ENCODE measurements around the gene EOGT.

The EOGT gene

DNA sequence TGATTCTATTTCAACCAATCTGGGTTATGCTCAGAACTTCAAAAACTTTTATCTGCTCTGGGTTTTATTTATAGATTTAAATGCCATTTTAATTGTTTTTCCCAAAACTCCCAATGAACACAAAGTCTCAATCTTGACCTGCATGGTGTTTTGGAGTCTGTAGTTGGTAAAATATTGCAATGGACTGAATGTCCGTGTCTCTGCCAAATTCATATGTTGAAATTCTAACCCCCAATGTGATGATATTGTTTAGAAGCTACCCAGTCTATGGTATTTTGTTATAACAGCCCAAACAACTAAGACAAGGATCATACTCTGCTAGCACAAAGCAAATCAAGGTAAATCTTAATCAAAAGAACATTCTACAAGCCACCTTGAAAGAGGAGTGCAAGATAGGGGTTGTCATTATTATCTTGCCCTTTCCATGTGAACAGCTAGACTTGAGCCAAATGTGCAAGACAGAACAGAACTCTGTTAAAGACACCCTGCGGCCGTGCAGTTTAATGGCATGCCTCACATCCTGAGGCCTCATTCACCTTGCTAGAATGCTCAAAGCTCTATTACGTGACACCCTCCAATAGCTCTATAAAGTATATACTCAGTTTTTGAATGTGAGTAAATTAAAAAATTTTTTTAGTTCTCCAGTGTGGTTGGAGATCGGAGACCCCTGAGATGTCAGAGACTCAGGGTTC, 7.5 kb downstream of the EOGT start:
- no peak overlapping the region for H3K23ac ChIP-seq (ENCODE audit: low read length)
- no peak overlapping the region for H3K4ac ChIP-seq (ENCODE audit: low read depth, low read length)
- no peak overlapping the region for H2AK5ac ChIP-seq (ENCODE audit: low read length)
- H3K18ac ChIP-seq (ENCODE audit: low read length): no peak overlapping the region
- no peak overlapping the region for H3K4me3 ChIP-seq (ENCODE audit: low read length)
- no peaks in the 10 kb centered on the region for H3K79me2 ChIP-seq (ENCODE audit: control insufficient read depth, insufficient read depth, low read length)
- no peaks in the 10 kb centered on the region for H3K27me3 ChIP-seq (ENCODE audit: insufficient read depth, low read length, poor library complexity)
- H2BK5ac ChIP-seq (ENCODE audit: low read length): no peak overlapping the region
- no peaks in the 10 kb centered on the region for H3K79me1 ChIP-seq (ENCODE audit: low read length)
- no peak overlapping the region for H4K8ac ChIP-seq (ENCODE audit: low read depth, low read length)
- H4K5ac ChIP-seq (ENCODE audit: low read length): no peak overlapping the region
- WGBS (ENCODE audit: extremely low coverage, insufficient coverage, low lambda C conversion rate): no CpG with 5 or more reads among the region's 5 CpGs
- H3K9ac ChIP-seq (ENCODE audit: low read length): no peak overlapping the region
- H2BK120ac ChIP-seq (ENCODE audit: low read depth, low read length): no peak overlapping the region
- no peak overlapping the region for H3K4me2 ChIP-seq (ENCODE audit: low read length)
- H2BK15ac ChIP-seq (replicated peaks; ENCODE audit: low read depth): no peak overlapping the region
- no peak overlapping the region for H3K27ac ChIP-seq (ENCODE audit: low read depth, low read length)
- peaks cover 8% of the 10 kb centered on the region for H3K4me1 ChIP-seq (ENCODE audit: control insufficient read depth, low read depth, low read length)
- H3K36me3 ChIP-seq (ENCODE audit: control insufficient read depth, insufficient read depth, low read length): no peaks in the 10 kb centered on the region
- no peak overlapping the region for H3K56ac ChIP-seq (ENCODE audit: low read length)
- no peak for DNase-seq

DNA sequence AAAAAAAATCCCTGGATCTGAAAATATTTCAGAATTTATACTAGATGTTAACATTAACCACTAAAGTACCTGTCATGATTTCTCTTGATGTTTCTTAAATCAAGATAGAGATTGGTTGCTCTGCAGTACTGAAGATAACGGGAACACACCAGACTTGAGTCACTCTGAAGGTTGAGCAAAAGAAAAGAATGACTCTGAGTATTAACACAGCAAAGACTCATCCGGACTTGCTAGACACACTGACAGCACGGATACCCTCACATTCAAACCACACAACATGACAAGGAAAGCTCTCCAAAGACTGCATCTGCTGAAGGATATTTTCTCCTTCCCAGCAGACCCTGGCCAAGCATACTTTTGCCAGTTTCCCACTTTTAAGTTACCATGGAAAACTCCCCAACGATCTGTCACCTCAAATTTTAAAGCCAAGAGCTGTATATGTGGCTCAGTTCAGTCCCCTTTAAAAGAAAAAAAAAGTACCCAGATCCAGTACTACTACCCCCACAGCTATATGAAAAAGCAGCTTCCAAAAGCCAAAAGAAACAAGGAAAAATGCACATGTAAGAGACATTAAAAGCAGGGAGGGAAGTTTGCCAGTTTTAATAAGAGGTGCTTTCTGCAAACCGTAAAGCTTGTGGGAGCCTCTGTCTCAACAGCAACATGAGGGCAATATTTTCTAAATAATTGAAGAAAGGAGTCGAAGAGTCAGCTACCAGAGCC, 8.3 kb downstream of the EOGT start:
- H3K4me1 ChIP-seq (ENCODE audit: control insufficient read depth, low read depth, low read length): peaks cover 5% of the 10 kb centered on the region
- no peak overlapping the region for H3K4me3 ChIP-seq (ENCODE audit: low read length)
- no CpG with 5 or more reads among the region's 6 CpGs for WGBS (ENCODE audit: extremely low coverage, insufficient coverage, low lambda C conversion rate)
- no peak overlapping the region for H2BK15ac ChIP-seq (replicated peaks; ENCODE audit: low read depth)
- DNase-seq: no peak
- H4K8ac ChIP-seq (ENCODE audit: low read depth, low read length): no peak overlapping the region
- H2BK5ac ChIP-seq (ENCODE audit: low read length): no peak overlapping the region
- no peaks in the 10 kb centered on the region for H3K36me3 ChIP-seq (ENCODE audit: control insufficient read depth, insufficient read depth, low read length)
- H3K27me3 ChIP-seq (ENCODE audit: insufficient read depth, low read length, poor library complexity): no peaks in the 10 kb centered on the region
- no peak overlapping the region for H3K56ac ChIP-seq (ENCODE audit: low read length)
- no peak overlapping the region for H4K5ac ChIP-seq (ENCODE audit: low read length)
- no peak overlapping the region for H3K9ac ChIP-seq (ENCODE audit: low read length)
- no peak overlapping the region for H3K4ac ChIP-seq (ENCODE audit: low read depth, low read length)
- H2BK120ac ChIP-seq (ENCODE audit: low read depth, low read length): no peak overlapping the region
- H3K4me2 ChIP-seq (ENCODE audit: low read length): no peak overlapping the region
- H3K79me1 ChIP-seq (ENCODE audit: low read length): no peaks in the 10 kb centered on the region
- H2AK5ac ChIP-seq (ENCODE audit: low read length): no peak overlapping the region
- peak overlapping the region; percentile 85 for H3K18ac ChIP-seq (ENCODE audit: low read length)
- H3K23ac ChIP-seq (ENCODE audit: low read length): no peak overlapping the region
- H3K79me2 ChIP-seq (ENCODE audit: control insufficient read depth, insufficient read depth, low read length): no peaks in the 10 kb centered on the region
- no peak overlapping the region for H3K27ac ChIP-seq (ENCODE audit: low read depth, low read length)

DNA sequence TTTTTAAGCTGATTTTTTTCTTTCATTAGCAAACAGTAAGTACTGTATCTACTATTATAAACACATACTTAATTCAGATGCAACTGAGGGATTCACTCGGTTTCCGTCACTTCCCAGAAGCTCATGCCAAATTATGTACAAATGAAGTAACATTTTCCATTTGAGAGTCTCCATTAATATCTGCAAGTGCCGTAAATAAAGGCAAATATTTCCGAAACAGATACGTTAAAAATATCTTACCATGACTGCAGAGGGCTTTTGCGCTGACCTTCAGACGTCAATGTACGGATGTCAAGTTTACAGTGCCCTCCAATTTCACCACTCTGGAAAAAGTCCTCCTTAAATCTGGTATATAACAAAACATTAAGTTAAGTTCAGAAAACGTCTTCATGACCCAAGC, 9.3 kb downstream of the EOGT start:
- DNase-seq: no peak
- Histone ChIP-seq H3K23ac (ENCODE audit: low read length) (no peak overlapping the region), H2BK120ac (ENCODE audit: low read depth, low read length) (no peak overlapping the region), H3K79me2 (ENCODE audit: control insufficient read depth, insufficient read depth, low read length) (no peaks in the 10 kb centered on the region), H3K4me2 (ENCODE audit: low read length) (no peak overlapping the region), H3K36me3 (ENCODE audit: control insufficient read depth, insufficient read depth, low read length) (no peaks in the 10 kb centered on the region), H4K8ac (ENCODE audit: low read depth, low read length) (no peak overlapping the region), H3K18ac (ENCODE audit: low read length) (no peak overlapping the region), H2AK5ac (ENCODE audit: low read length) (no peak overlapping the region), H3K4me1 (ENCODE audit: control insufficient read depth, low read depth, low read length) (peaks cover 3% of the 10 kb centered on the region), H3K56ac (ENCODE audit: low read length) (no peak overlapping the region), H2BK5ac (ENCODE audit: low read length) (no peak overlapping the region), H3K4me3 (ENCODE audit: low read length) (no peak overlapping the region), H3K4ac (ENCODE audit: low read depth, low read length) (no peak overlapping the region), H3K27ac (ENCODE audit: low read depth, low read length) (no peak overlapping the region), H4K5ac (ENCODE audit: low read length) (no peak overlapping the region), H2BK15ac (replicated peaks; ENCODE audit: low read depth) (no peak overlapping the region), H3K9ac (ENCODE audit: low read length) (no peak overlapping the region), H3K27me3 (ENCODE audit: insufficient read depth, low read length, poor library complexity) (no peaks in the 10 kb centered on the region), H3K79me1 (ENCODE audit: low read length) (no peaks in the 10 kb centered on the region)
- WGBS (ENCODE audit: extremely low coverage, insufficient coverage, low lambda C conversion rate): no CpG with 5 or more reads among the region's 9 CpGs

DNA sequence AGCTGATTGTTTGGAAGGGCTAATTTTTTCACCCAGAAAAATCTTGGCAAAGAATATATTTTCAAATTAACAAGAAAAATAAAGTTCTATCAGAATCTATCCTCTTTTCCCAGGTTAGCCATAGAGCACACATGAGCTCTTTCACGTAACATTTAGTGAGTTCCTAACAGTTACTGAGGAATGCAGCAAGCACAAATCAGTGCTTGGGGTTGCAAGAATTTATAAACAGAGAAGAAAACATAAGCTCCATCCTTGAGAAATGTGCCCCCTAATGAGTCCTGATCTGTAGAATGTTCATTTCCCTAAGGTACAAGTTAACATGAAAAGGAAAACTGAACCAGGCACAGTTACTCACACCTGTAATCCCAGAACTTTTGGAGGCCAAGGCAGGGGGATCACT, 13.9 kb downstream of the EOGT start:
- H3K4me3 ChIP-seq (ENCODE audit: low read length): no peak overlapping the region
- no peak overlapping the region for H2BK15ac ChIP-seq (replicated peaks; ENCODE audit: low read depth)
- H2BK5ac ChIP-seq (ENCODE audit: low read length): no peak overlapping the region
- no peak overlapping the region for H4K8ac ChIP-seq (ENCODE audit: low read depth, low read length)
- peaks cover 8% of the 10 kb centered on the region for H3K36me3 ChIP-seq (ENCODE audit: control insufficient read depth, insufficient read depth, low read length)
- H4K5ac ChIP-seq (ENCODE audit: low read length): no peak overlapping the region
- no peak overlapping the region for H3K9ac ChIP-seq (ENCODE audit: low read length)
- no peak overlapping the region for H3K4me2 ChIP-seq (ENCODE audit: low read length)
- no peak overlapping the region for H2AK5ac ChIP-seq (ENCODE audit: low read length)
- no peak overlapping the region for H3K4ac ChIP-seq (ENCODE audit: low read depth, low read length)
- H3K79me2 ChIP-seq (ENCODE audit: control insufficient read depth, insufficient read depth, low read length): no peaks in the 10 kb centered on the region
- no CpG with 5 or more reads among the region's 1 CpG for WGBS (ENCODE audit: extremely low coverage, insufficient coverage, low lambda C conversion rate)
- H3K4me1 ChIP-seq (ENCODE audit: control insufficient read depth, low read depth, low read length): no peaks in the 10 kb centered on the region
- no peak overlapping the region for H3K18ac ChIP-seq (ENCODE audit: low read length)
- H3K27ac ChIP-seq (ENCODE audit: low read depth, low read length): no peak overlapping the region
- DNase-seq: no peak
- H3K27me3 ChIP-seq (ENCODE audit: insufficient read depth, low read length, poor library complexity): no peaks in the 10 kb centered on the region
- no peaks in the 10 kb centered on the region for H3K79me1 ChIP-seq (ENCODE audit: low read length)
- H3K56ac ChIP-seq (ENCODE audit: low read length): no peak overlapping the region
- no peak overlapping the region for H3K23ac ChIP-seq (ENCODE audit: low read length)
- H2BK120ac ChIP-seq (ENCODE audit: low read depth, low read length): no peak overlapping the region

DNA sequence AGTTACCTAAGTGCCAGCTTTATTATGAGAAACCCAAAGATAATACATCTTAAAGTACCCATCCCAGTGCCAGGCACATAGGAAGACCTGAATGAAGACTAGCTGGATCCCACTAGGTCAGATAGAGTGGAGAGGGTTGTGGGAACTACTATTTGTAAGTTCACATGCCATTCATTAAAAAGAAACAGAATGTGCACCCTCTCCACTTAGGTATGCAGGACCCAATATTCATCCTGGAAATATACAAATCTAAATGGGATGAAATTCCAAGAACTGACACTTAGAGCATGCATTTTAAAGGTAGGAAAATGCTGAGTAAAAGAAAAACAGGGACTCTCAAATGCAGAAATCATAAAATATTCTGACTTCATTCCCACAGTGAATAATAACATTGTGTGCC, 14.3 kb downstream of the EOGT start:
- Histone ChIP-seq H3K9ac (ENCODE audit: low read length) (no peak overlapping the region), H3K4me3 (ENCODE audit: low read length) (no peak overlapping the region), H3K56ac (ENCODE audit: low read length) (no peak overlapping the region), H2BK15ac (replicated peaks; ENCODE audit: low read depth) (no peak overlapping the region), H3K18ac (ENCODE audit: low read length) (no peak overlapping the region), H3K4me1 (ENCODE audit: control insufficient read depth, low read depth, low read length) (no peaks in the 10 kb centered on the region), H3K79me2 (ENCODE audit: control insufficient read depth, insufficient read depth, low read length) (no peaks in the 10 kb centered on the region), H3K79me1 (ENCODE audit: low read length) (no peaks in the 10 kb centered on the region), H3K27me3 (ENCODE audit: insufficient read depth, low read length, poor library complexity) (no peaks in the 10 kb centered on the region), H2BK5ac (ENCODE audit: low read length) (no peak overlapping the region), H3K36me3 (ENCODE audit: control insufficient read depth, insufficient read depth, low read length) (peaks cover 9% of the 10 kb centered on the region), H3K27ac (ENCODE audit: low read depth, low read length) (no peak overlapping the region), H2BK120ac (ENCODE audit: low read depth, low read length) (no peak overlapping the region), H3K4me2 (ENCODE audit: low read length) (no peak overlapping the region), H2AK5ac (ENCODE audit: low read length) (no peak overlapping the region), H4K8ac (ENCODE audit: low read depth, low read length) (no peak overlapping the region), H4K5ac (ENCODE audit: low read length) (no peak overlapping the region), H3K23ac (ENCODE audit: low read length) (no peak overlapping the region), H3K4ac (ENCODE audit: low read depth, low read length) (no peak overlapping the region)
- no peak for DNase-seq

DNA sequence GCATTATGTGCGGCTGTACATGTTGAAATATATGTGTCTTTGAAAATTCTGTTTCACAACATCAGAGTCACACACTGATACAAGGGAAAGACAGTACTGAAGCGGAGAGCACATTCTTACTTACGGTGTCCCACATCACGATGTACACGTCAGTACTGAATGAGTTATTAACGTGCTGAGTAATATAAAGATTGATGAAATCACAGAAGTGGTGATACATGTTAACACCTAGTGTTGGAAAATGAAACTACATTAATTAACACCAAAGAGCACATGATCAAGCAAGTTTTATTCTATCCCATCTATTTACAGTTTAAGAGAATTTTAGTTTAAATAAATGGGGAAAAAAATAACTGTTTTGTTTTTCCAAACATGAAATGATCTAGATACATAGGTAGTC, 15.6 kb downstream of the EOGT start:
- Histone ChIP-seq H4K5ac (ENCODE audit: low read length) (no peak overlapping the region), H3K4ac (ENCODE audit: low read depth, low read length) (no peak overlapping the region), H3K79me2 (ENCODE audit: control insufficient read depth, insufficient read depth, low read length) (no peaks in the 10 kb centered on the region), H4K8ac (ENCODE audit: low read depth, low read length) (no peak overlapping the region), H3K4me2 (ENCODE audit: low read length) (no peak overlapping the region), H3K56ac (ENCODE audit: low read length) (no peak overlapping the region), H3K9ac (ENCODE audit: low read length) (no peak overlapping the region), H2BK120ac (ENCODE audit: low read depth, low read length) (no peak overlapping the region), H2BK15ac (replicated peaks; ENCODE audit: low read depth) (no peak overlapping the region), H3K4me3 (ENCODE audit: low read length) (no peak overlapping the region), H3K23ac (ENCODE audit: low read length) (no peak overlapping the region), H3K27me3 (ENCODE audit: insufficient read depth, low read length, poor library complexity) (no peaks in the 10 kb centered on the region), H3K36me3 (ENCODE audit: control insufficient read depth, insufficient read depth, low read length) (peaks cover 10% of the 10 kb centered on the region), H3K27ac (ENCODE audit: low read depth, low read length) (no peak overlapping the region), H2AK5ac (ENCODE audit: low read length) (no peak overlapping the region), H3K18ac (ENCODE audit: low read length) (no peak overlapping the region), H3K79me1 (ENCODE audit: low read length) (no peaks in the 10 kb centered on the region), H3K4me1 (ENCODE audit: control insufficient read depth, low read depth, low read length) (no peaks in the 10 kb centered on the region), H2BK5ac (ENCODE audit: low read length) (no peak overlapping the region)
- no CpG with 5 or more reads among the region's 6 CpGs for WGBS (ENCODE audit: extremely low coverage, insufficient coverage, low lambda C conversion rate)
- no peak for DNase-seq

Measured in mesendoderm (in vitro differentiated cells).